Measurements from ENCODE around the gene MDN1.

DNA sequence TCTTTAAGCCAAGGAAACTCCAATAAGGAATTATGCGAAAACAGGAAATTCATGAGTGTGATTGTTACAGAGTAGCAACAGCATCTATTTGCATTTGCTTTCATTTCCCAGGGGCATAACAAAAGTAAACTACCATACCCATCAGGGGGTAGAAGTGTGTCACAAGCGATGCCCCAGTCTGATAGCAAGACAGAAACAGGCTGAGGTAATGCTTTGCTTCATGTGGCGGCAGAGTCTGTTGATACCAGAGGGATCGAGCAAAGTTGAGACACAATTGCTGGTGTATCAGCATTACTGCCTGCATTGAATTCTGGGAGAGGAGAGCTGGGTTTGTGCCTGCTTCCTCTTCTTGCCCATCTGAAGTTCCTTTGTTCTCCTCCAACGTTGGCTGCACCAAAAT, 129.9 kb downstream of the MDN1 start:
- TF ChIP-seq, protein P1, sequence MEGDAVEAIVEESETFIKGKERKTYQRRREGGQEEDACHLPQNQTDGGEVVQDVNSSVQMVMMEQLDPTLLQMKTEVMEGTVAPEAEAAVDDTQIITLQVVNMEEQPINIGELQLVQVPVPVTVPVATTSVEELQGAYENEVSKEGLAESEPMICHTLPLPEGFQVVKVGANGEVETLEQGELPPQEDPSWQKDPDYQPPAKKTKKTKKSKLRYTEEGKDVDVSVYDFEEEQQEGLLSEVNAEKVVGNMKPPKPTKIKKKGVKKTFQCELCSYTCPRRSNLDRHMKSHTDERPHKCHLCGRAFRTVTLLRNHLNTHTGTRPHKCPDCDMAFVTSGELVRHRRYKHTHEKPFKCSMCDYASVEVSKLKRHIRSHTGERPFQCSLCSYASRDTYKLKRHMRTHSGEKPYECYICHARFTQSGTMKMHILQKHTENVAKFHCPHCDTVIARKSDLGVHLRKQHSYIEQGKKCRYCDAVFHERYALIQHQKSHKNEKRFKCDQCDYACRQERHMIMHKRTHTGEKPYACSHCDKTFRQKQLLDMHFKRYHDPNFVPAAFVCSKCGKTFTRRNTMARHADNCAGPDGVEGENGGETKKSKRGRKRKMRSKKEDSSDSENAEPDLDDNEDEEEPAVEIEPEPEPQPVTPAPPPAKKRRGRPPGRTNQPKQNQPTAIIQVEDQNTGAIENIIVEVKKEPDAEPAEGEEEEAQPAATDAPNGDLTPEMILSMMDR (conservative IDR thresholded peaks at IDR 0.05; ENCODE audit: low read depth, low read length) = no peak
- TF ChIP-seq EZH2 (IDR thresholded peaks at IDR 0.05; ENCODE audit: low read length, unreplicated experiment) (no peak), EZH2phosphoT487 (IDR thresholded peaks at IDR 0.05; ENCODE audit: borderline replicate concordance, low read length) (no peak)
